Endothelial cell of hepatic sinusoid (primary cell): ENCODE measurements around the gene NAA38.

Experiments used
- in situ Hi-C: cut with HindIII; loops from 2 replicates; pipeline ENCODE4 v1.10.0; 2017; ENCODE audit warnings: low sequenced_read_pairs

The NAA38 gene

GRCh38 chr17:7852919-7853690 is 4.3 kb downstream of the NAA38 start:
- in situ Hi-C loops, result no loop called here

GRCh38 chr17:7852262-7852670 is 5.1 kb downstream of the NAA38 start:
- in situ Hi-C loops, result no loop called here

- in situ Hi-C loops, result no loop called here
Measured at GRCh38 chr17:7851438-7852261, 5.7 kb downstream of the NAA38 start.

DNA sequence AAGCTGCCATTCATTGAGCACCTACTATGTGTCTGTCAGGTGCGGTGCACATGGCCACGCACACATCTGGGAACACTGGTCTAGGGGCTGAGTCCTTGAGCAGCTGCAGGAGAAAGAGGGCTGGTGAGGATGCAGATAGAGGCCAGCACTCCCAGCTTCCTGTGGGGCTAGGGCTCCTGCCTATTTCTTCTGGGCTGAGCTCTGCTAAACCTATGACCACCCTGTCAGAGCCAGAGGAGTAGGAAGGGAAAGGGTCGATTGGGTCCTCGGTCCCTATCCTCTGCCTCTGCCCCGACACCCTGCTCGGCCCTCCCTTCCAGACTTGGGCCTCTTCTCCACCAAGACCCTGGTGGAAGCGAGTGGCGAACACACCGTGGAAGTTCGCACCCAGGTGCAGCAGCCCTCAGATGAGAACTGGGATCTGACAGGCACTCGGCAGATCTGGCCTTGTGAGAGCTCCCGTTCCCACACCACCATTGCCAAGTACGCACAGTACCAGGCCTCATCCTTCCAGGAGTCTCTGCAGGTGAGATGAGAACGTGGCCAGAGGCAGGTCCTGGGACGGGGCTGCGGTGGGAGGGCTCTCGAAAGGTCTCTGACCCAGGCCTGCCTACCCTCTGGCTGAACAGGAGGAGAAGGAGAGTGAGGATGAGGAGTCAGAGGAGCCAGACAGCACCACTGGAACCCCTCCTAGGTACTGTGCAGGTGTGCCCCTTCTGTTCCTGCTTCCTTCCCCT is 6.5 kb downstream of the NAA38 start:
- in situ Hi-C loops, result no loop called here

DNA sequence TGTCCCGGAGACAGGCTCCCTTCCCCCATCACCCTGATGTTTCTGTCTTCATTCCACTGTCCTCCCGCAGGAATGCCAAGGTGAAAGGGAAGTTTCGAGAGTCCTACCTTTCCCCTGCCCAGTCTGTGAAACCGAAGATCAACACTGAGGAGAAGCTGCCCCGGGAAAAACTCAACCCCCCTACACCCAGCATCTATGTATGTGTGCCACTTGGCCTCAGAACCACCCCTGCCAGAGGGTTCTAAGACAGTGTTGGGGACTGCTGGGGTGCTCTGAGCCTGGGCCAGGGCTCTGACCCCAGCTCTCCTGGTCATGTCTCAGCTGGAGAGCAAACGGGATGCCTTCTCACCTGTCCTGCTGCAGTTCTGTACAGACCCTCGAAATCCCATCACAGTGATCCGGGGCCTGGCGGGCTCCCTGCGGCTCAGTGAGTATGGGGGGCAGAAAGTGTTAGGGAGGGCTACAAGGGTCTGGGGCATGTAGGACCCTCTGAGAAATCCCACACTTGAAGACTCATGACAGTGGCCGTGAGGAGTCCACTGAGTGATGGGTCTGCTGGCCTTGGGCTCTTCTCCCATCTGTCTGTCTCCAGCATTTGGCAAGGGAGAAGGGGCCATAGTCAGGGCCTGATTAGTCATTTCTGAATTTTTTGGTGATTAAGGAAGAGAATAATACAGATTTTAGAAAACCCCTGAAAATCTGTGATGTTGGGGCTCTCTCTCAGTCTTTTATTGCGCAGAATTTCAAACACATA is 7.4 kb downstream of the NAA38 start:
- in situ Hi-C loops, result no loop called here

DNA sequence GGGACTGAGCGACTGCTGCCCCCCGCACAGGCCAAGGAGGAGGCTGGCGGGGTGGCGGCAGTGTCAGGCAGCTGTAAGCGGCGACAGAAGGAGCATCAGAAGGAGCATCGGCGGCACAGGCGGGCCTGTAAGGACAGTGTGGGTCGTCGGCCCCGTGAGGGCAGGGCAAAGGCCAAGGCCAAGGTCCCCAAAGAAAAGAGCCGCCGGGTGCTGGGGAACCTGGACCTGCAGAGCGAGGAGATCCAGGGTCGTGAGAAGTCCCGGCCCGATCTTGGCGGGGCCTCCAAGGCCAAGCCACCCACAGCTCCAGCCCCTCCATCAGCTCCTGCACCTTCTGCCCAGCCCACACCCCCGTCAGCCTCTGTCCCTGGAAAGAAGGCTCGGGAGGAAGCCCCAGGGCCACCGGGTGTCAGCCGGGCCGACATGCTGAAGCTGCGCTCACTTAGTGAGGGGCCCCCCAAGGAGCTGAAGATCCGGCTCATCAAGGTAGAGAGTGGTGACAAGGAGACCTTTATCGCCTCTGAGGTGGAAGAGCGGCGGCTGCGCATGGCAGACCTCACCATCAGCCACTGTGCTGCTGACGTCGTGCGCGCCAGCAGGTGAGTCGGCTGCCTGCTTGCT is 8.1 kb downstream of the NAA38 start:
- in situ Hi-C loops, result no loop called here

GRCh38 chr17:7848739-7849129 is 8.6 kb downstream of the NAA38 start:
- in situ Hi-C loops, result no loop called here

GRCh38 chr17:7848131-7848579 is 9.2 kb downstream of the NAA38 start:
- in situ Hi-C loops, result no loop called here

- in situ Hi-C loops, result no loop called here
Measured at GRCh38 chr17:7846765-7847661, 10.3 kb downstream of the NAA38 start.

GRCh38 chr17:7846063-7846735 is 11.2 kb downstream of the NAA38 start:
- in situ Hi-C loops, result no loop called here

GRCh38 chr17:7845359-7846062 is 11.8 kb downstream of the NAA38 start:
- in situ Hi-C loops, result no loop called here

DNA sequence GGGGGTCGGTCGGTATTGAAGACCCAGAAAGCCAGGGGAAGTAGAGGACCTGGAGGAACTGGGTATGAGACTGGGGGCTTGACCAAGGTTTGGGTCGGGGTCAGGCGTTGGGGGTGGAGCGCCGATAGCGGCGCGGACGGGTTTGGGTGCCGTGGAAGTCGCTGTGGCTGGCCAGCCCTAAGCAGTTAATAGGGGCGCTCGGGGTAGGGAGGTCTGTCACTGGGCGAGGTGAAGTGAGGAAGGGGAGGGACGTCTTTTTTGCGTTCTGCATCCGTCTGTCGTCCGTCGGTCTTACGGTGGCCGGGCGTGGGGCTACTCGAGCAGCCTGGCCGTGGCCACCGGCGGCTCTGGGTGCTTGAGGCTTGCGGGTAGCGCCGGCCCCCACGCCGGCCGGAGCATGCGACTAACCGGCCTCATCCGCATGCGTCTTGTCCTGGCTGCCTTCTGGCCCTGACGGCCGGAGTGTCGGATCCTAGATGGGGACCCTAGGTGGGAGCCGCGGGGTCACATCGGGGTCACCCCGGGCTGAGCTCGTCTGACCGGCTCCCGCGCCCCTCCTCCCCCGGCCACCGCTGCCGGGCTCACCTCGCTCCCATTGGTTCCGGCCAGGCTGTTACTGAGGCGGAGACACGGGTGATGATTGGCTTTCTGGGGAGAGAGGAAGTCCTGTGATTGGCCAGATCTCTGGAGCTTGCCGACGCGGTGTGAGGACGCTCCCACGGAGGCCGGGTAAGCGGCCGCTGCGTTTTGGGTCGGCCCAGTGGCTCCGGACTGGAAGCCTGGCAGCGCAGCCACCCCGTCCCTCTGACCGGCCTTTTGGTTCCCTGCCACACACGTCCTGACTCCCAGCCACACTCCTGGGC is 12.8 kb downstream of the NAA38 start:
- in situ Hi-C loops, result no loop called here

DNA sequence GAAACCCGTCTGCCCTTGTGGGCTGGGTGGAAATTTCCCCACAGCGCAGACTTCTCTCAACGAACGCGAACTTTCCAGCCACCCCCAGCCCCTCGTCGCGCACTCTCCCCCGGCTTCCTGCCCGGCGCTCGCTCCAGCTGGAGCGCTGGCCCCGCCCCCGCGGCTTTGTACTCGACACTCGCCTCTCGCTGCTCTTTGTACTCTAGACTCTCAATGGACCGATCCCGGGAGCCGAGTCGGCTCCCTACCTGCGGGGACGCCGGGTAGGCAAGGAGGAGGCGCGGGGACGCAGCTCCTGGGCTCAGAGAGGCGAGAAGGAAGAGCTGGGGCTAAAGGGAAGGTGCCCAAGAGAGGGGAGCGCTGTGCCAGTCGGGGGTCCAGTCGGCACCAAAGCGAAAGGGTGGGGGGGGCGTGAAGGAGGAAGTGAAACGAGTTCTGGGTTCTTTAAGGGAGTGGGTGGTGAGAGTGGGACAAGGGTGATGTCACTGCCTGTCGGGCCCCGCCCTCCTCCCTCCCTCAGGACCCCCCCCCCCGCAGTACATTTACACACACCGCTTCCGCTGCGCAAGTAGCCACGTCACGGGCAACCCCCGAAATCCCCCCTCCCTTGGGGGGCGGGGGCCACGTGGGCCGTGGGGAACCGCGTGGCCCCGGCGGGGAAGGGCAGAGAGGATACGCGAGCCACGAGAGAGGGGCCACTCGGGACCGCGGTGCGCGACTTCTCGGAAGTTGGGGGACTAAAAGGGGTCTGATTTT is 13.6 kb downstream of the NAA38 start:
- in situ Hi-C loops, result no loop called here

DNA sequence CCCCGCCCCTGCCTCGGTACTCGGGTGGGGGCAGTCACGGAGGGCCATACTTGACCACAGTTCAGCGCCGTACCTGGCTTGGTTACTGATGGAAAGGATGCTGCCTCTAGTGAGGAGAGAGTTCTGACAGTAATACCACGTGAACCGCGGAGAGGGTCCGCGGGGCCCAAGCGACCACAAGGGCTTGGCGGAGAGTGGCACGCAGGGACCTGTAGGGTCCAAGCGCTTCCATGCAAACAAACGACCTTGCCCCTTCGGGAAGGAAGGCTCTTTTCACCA is 14.2 kb downstream of the NAA38 start:
- in situ Hi-C loops, result no loop called here

GRCh38 chr17:7842380-7843256 is 14.7 kb downstream of the NAA38 start:
- in situ Hi-C loops, result no loop called here

GRCh38 chr17:7841915-7842379 is 15.4 kb downstream of the NAA38 start:
- in situ Hi-C loops, result no loop called here
